CD4-positive, alpha-beta T cell treated with Interleukin-17A for 1 hour (primary cell): Measurements from ENCODE around the gene CTPS2.
A peak's percentile ranks its signal among the peaks of the same experiment; 100 is the strongest.

ENCODE experiments used
- DNase-seq: peaks from one replicate; pipeline ENCODE4 v3.0.0-alpha.2; 2020

The CTPS2 gene

DNA sequence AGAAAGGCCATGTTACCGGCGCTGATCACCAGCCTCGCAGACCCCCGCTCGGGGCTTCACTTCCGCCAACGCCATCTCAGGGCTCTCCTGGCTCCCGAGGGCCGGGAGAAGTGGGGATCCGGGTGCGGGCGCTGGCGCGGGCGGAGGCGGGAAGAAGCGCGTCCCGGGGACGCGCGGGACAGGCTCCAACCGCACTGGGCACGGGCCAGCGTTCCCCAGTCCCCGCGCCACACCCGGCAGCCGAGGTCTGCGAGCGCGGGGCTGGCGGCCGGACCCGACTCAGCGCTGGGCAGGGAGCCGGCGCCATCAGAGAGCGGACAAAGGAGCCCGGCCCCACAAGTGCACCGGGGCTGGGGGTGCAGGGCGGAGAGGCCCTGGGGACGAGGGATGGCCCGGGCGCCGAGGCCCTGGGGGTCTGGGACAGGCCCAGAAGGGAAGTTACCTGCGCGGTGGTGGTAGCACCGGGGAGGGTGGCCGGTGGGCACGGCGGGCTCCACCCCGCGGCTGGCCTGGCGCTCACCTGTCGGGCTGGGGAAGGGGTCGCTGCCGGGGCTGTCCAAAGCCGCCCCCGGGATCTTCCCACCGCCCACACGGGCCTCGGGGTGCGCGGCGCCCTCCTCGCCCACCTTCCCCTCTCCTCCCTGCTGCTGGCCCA, 449 bp downstream of the CTPS2 start:
- no peak for DNase-seq

DNA sequence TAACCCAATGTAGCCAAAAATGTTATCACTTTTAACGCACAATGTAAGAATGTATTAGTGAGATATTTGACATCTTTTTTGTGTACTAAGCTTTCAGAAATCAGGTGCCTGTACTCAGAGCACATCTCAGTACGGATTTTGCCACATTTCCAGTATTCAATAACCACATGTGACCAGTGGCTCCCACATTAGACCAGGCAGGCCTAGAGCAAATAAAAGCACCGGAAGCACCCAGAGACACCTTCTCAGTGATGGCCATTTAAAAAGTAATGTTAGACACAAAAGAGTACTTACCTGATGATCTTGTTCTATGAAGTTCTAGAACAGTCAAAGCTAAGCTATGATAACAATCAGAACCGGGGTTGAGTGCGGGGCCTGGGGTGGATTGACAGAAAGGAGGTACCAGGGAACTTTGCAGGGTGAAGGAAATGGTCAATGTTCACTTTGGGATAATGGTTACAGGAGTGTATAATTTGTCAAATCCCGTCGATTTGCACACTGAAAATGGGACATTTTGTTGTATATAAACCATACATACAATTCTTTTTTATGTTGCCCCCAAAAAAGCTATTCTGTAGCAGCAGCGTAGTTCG, 1.2 kb downstream of the CTPS2 start:
- no peak for DNase-seq

GRCh38 chrX:16708016-16708415, 4.5 kb downstream of the CTPS2 start:
- DNase-seq = no peak

DNA sequence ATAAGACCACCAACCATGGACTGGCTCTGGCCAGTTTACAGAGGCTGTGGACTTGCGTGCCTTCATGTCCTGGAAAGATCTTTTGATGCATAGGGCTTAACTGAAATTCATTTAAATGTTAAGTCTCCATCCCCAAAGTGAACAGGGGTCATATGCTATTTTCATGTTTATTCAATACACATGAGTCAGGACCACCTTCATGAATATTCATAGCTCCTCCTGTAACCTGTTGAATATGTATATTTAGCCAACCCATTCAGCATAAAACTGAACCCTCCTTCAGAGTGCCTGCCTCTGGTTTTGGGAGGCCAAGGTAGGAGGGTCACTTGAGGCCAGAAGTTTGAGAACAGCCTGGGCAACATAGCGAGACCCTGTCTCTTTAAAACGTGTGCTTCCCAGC, 7.1 kb downstream of the CTPS2 start:
- no peak for DNase-seq

DNA sequence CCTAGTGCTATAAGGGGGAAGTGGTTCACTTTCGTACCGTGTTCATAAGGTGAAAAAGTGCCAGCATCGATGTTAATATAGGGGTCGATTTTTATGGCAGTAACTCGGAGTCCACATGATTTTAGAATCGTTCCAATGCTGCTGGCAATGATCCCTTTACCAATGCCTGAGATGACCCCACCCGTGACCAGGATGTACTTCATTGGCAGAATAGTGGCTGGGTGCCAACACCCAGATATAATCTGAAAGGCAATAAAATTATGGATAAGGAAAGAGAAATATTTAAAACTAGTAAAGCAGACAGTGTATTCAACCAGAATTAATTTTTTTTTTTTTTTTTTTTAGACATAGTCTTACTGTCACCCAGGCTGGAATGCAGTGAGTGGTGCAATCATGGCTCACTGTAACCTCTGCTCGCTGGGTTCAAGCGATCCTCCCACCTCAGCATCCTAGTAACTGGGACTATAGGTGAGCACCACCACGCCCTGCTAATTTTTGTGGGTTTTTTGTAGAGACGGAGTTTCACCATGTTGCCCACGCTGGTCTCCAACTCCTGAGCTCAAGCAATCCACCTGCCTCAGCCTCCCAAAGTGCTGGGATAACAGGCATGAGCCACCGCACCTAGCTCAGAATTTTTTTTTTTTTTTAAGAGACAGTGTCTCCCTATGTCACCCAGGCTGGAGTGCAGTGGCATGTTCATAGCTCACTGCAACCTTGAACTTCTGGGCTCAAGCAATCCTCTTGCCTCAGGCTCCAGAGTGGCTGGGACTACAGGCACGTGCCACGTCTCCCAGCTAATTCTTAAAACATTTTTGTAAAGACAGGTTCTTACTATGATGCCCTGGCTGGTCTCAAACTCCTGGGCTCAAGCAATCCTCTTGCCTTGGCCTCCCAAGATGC, 9.5 kb downstream of the CTPS2 start:
- no peak for DNase-seq

- DNase-seq = no peak
These were observed 11.7 kb downstream of the CTPS2 start for GRCh38 chrX:16700734-16701133.

DNA sequence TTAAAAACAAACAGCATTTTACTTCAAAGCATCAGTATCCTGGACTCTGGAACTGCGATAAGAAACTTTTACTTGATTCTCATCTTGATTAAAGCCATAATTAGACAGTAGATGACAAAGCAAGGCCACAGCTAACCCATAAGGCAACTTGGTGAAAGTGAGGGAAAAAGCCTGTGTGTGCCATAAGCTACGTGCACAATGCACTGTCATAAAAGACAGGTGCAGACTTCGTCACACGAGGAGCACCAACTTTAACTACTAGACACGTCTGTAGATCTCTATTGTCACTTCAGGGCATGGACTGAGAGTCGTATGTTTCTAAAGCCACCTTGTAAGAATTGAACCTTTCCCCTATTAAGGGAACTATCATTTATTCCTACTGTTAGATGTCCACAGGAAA, 13.1 kb downstream of the CTPS2 start:
- no peak for DNase-seq

DNA sequence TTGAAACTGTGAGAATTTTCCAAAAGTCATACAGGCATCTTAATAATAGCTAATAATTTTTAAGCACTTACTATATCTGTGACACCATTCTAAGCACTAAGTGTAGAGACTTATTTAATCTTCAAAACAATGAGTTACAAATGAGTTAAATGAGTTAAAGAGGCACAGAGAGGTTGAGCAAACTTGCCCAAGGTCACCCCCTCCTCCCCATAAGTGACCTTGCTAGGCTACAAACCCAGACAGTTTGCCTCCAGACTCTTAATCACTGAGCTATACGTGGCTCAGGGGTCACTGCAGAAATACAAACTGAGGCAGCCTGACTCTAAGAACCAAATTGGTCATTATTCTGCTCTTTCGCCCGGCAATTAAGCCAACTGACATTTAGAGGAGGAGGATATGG, 15.5 kb downstream of the CTPS2 start:
- DNase-seq = no peak

- DNase-seq = peak; percentile 59
These were observed 17.3 kb downstream of the CTPS2 start for GRCh38 chrX:16695079-16695676.

DNA sequence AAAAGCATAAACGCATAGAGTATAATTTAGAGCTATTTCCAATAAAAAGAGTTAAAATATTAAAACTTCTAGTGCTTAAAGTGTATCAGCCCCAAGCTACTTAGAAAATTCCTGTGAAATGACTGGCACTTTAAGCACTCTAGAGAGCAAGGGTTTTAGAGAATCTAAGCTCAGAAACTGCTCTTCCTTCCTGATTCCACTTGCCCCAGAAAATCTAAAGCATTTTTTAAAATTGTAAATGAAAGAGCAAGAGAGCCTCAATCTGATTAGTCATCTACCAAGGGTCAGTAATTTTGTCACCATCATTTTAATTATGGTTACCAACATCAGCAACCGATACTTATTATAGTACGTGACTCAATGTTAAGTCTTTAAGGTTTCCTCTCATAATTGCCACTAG, 25.0 kb downstream of the CTPS2 start:
- DNase-seq = no peak

DNA sequence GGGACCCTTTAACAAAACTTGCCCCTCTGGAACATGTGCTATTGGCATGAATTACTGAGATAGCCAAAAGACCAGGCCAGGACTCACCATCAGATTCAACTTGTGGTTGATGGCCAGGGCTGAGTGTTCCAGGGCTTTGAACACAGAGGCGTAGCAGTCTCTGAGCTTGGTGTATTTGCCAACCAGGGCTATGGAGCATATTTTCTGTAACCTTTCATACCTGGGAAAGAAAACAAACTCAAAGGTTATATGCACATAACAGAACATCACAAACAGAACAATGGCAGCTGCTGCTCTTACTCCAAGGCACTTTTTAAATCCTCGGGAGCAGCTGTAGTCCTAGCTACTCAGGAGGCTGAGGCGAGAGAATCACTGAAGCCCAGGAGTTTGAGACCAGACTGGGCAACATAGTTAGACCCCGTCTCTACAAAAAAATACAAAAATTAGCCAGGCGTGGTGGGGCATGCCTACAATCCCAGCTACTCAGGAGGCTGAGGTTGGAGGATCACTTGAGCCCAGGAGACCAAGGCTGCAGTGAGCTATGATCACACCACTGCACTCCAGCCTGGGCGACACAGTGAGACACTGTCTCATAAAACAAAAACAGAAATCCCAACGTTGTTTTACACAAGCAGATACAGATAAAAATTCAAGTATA, 29.3 kb downstream of the CTPS2 start:
- no peak for DNase-seq

GRCh38 chrX:16678689-16679088, 33.8 kb downstream of the CTPS2 start:
- no peak for DNase-seq

DNA sequence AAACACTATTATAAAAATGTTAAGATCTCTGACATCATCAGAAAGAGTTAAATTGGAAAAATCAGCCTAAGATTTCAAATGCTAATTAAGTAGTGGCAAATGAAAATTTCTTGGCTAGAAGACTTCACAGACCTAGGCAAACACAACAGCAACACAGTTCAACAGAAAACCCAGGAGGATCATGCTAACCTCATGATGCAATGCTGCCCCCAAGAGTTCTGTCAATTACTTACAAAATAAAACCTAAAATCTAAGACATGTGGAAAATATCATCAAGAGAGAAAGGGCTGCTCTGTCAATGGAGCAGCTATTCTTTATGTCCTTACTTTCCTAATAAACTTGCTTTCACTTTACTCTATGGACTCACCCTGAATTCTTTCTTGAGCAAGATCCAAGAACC, 41.5 kb downstream of the CTPS2 start:
- DNase-seq = peak; percentile 32

- DNase-seq = no peak
These were observed 45.9 kb downstream of the CTPS2 start for GRCh38 chrX:16666541-16666940.

DNA sequence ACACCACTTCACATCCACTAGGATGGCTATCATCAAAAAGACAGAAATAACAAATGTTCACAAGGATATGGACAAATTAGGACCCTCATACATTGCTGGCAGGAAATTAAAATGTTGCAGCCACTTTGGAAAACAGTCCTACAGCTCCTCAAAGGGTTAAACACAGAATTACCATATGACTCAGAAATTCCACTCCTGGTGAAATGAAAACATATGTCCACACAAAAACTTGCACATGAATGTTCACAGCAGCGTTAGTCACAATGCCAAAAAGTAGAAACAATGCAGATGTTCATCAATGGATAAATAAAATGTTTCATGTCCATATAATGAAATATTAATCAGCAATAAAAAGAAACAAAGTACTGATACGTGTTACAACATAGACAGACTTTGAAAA, 47.4 kb downstream of the CTPS2 start:
- no peak for DNase-seq

GRCh38 chrX:16664626-16665025, 47.8 kb downstream of the CTPS2 start:
- DNase-seq = no peak

DNA sequence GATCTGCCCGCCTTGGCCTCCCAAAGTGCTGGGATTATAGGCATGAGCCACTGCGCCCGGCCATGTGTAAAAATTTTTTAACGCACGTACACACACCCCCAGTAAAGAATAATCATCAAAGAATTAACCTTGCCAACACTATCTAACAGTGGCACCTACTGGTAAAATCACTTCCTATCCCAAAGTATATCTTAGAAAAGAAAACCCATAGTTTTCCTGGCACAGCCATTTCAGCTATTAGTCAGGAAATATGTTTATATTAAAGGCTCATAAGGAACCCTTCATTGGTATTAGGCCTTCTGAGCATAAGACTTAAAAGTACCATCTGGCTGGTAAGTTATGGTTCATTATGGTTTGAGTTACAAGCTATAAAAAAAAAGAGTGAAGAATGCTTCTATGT, 48.4 kb downstream of the CTPS2 start:
- DNase-seq = no peak

DNA sequence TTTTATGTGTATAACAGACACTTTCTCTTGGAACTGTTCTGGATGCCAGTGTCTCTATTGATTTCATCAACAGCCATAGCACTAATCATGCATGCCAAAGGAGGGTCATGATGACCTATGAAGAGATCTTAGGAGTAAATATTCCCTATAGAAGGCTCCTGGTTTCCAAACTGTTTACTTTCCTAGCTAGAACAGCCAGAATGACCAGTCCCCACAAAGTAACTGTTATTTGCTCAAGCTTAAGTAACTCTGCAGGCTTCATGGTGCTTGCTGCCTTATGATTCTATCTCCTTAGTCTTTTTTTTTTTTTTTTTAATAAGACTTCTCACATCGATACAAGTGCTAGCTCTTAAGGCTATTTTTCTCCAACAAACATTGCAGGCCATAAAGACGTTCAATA, 50.1 kb downstream of the CTPS2 start:
- no peak for DNase-seq

- no peak for DNase-seq
These were observed 51.0 kb downstream of the CTPS2 start for GRCh38 chrX:16661495-16661894.

DNA sequence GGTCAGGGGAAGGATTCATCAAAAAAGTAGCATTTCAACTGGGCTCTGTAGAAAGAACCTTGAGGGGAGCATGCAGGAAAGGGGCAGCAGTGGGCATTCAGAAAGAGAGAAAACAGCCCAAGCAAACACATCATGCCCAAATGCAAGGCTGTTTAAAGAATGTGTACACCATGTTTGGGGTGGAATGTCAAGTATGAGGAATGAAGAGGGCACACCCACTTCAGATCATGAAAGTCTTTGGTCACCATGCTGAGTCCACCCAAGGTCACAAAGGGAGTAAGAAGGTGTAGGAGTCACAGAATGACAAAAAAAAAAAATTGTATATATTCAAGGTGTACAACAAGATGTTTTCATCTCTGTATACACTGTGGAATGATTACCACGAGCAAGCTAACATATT, 53.1 kb downstream of the CTPS2 start:
- no peak for DNase-seq

- DNase-seq = no peak
These were observed 54.2 kb downstream of the CTPS2 start for GRCh38 chrX:16658284-16658683.

DNA sequence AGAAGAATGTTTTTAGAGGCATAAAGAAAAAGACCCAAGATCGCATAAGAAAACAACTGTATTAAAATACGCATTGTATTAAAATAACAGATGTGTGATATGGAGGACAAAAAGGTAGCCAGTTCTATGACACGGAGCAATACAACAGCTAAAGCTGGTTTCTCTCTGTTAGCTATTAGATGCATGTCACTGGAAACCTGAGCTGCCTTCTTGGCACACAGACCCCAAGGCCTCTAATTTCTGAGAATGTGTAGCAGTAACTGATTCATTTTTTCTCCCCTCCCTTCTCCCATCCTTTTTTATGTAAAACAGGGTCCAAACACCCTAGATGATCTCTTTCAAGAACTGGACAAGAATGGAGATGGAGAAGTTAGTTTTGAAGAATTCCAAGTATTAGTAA, 58.4 kb downstream of the CTPS2 start:
- DNase-seq = no peak

- DNase-seq = no peak
These were observed 59.0 kb downstream of the CTPS2 start for GRCh38 chrX:16653424-16653823.
